T follicular helper cell (primary cell): ENCODE data around the gene HAAO.

Experiments used
- DNase-seq: peaks from one replicate; pipeline ENCODE4 v3.0.0-alpha.2; 2020; ENCODE audit warnings: low read depth

Gene HAAO

DNA sequence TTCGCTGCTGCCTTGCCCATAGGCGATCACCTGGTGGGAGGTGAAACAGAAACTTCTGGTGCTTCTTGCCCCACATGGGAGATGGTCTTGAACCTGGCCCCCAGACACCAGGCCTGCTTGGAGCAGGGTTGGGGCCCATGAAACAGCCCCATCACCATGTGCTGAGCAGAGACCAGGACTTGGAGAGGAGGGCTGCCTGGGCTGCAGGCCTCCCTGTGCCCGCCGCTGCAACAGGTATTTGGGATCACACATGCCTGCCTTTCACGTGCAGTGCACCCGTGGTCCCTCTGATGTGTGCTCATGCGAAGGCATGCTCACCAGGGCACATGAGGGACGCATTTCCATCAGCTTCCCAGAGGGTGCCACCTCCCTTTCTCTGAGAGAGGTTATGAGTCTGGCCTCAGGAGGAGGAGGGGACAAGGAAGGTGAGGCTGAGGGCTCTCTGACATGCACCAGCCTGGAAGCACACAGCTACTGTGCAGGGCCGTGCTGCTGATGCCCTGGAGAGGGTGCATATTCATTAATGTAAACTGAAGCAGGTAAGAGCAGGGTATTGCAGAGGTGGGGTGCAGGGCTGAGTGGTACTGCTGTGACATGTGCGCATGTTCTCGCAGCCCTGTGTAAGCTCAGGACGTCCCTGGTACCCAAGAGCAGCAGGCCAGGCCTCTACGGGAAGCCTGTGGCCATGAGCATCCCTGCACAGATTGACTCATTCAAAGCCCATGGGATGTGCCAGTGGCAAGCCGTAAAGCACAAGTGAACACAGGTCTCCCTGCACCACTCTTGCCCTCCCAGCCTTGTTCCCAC is 24.3 kb downstream of the HAAO start:
- DNase-seq, result no peak

DNA sequence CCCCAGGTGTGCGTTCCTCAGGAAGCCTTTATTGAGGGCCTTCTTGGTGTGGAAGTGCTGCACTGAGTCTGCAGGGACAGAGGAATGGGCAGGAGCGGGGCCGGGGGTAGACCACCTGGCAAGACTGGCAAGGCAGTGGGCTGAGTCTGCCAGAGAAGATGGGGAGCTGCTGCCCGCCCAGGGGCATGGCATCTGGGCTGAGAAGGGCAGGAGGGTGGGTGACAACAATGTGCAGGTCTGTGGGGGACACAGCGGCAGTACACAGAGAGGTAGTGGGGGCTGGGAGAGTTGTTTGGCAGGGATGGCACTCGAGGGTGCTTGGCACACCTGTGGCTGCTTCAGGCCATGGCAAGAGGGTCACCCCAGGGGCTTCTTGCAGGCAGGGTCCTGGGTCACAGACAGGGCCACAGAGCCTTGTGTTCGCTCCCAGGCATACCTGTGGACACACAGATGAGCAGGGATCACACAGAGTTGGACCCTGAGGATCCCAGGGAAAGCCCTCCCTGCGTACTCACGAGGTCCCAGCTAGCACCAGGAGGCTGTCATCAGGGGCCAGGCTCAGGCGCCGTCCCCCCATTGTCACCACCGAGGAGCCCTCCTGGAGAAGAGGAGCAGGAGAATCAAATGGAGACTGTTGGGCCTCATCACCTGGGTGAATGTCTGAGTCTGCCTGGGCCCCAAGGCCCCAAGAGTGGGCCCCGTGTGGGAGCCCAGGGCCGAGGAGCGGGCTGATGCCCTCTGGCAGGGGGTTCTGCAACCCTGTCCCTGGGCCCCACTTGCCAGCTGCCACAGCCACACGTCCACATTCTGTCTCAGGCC is 25.1 kb downstream of the HAAO start:
- no peak for DNase-seq

DNA sequence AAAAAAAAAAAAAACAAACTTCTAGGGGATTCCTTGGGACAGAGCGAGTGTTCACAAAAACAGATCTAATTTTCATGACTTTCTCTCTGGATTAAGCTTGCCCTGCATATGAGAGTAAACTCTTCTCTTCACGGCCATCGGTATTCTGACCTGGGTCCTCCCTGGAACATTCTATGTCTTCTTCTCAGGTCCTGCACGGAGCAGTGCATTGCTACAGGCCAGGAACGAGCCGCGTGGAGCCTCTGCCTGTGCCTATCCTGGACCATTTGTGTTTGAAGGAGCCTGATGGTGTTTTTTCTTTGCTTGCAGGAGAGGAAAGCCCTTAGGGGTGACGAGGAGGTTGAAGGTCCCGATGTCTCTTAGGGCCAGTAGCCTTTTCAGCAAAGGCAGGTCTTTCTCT is 26.7 kb downstream of the HAAO start:
- DNase-seq, result no peak

DNA sequence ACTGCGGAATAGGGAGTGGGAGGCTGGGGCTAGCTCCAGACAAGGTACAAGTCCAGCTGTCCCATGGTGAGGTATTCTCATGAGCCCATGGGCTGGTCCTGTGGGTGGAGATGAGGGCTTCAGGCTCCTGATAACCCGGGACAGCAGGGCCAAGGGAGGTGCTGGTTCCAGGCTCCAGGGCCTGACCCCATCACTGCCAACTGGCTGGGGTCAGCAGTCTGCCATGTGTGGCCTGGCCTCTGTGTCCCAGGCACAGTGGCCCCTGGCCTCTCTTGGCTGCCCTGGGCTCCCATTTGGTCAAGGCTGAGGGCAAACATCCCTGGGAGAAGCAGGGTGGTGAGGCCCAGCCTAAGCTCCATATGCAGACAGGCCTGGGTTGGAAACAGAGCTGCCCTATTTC is 27.5 kb downstream of the HAAO start:
- DNase-seq, result no peak

DNA sequence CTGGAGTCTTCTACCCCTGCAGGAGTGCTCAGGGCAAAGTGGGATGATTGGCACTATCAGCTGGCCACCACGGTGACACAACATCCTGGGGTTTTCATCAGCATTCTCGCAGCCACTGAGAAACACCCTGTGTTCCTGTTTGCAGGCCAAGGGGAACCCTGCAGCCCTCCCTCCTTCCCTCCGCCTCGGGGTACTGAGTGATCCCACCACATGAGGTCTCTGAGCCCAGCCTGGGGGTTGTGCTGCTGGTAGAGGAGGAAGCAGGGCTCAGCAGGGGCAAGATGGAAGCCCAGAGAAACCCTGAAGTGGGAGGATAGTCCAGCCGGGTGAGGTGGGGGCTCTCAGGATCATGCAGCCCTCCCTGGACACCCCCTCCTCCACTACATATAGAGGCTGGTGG is 28.3 kb downstream of the HAAO start, which contains the start of gene OXER1:
Gene OXER1, minus strand, starts transcription at position 40 of the 400 bp plus-strand sequence. CDS start 73 bp downstream, outside the sequence.
- DNase-seq, result no peak

DNA sequence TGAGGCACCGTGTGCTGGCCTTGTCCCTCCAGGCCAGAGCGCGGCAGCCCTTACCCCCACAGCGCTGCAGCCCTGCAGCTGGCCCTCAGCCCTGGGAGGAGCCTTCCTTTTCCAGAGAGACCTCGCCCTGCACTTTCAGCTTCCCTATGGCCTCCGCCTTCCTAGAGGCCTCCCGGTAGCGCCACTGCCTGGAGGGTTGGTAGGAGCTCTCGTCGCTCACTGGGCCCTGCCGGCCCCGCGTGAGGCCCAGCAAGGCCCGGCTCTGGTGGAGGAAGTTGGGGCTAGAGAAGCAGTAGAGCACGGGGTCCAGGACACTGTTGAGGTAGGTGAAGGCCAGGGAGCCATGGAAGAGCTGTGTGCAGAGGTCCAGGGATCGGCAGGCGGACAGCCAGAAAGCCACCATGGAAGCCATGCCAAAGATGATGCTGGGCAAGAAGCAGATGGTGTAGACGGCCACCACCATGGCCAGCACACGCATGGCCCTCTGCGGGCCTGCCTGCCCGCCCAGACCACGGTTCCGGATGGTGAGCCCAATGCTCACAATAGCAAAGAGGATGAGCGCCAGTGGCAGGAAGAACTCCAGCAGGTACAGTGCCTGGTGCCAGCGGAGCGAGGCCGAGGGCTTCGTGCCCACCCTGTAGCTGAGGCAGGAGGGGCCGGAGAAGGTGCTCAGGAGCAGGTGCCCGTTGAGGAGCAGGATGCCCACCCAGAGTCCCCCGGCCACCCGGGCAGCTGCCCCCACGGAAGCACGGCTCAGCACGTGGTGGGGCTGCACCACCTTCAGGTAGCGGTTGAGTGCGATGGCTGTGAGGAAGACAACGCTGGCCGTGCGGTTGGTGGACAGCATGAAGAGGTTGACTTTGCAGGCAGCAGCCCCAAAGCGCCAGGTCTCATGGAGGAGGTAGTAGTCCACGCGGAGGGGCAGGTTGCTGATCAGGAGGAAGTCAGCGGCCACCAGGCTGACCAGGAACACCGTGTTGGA is 29.3 kb downstream of the HAAO start:
- no peak for DNase-seq

DNA sequence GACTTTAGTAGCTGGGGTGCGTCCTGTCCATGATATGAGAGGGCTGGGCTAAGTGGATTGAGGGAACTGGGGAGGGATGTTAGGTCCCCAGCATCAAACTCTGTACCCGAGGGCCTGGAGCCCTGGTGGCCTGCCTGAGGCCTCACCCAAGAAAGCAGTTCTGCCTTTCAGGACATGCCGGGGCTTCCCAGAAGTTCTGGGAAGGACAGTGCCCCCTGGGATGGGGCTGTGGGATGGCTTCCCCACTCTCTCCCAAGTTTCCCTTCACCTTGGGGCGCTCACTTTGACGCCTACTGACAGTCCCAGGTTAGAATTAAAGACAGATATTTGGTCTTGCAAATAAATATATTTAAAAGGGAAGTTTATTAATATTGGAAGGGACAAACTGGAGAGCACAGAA is 30.2 kb downstream of the HAAO start:
- no peak for DNase-seq

DNA sequence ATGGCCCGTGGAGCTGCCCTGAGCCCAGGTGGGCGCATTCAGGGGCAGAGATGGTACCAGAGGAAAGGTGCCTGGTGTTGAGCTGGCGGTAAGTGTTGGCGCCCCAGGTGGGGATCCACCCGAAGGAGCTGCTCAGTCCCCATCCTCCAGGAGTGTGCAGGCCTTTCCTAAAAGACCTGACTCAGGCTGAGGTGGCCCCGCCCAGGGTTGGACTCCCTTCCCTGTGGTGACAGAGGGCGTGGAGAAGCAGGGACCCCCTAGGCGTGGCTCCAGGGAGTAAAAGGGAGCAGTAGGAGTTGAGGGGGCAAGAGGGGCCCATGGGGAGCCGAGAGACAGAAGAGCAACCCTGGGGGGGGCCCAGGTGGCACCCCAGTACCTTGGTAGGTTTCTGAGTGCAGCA is 30.8 kb downstream of the HAAO start:
- no peak for DNase-seq

DNA sequence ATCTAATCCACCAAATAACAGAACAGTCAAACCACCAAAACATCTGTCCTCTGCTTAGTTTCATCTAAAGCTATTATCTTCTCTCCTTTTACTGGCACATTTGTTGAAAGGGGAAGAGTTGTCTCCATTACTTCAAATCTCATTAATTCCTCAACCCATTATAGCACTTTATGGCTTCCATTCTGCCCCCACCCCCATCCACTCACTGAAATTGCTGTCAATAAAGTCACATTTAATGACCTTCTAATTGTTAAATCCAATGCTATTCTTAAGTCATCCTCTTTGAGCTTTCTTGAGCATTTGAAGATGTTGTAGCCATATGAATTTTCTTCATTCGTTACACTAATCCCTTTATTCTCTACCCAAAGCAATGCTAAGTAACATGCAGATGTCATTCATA is 33.6 kb downstream of the HAAO start:
- DNase-seq, result no peak

DNA sequence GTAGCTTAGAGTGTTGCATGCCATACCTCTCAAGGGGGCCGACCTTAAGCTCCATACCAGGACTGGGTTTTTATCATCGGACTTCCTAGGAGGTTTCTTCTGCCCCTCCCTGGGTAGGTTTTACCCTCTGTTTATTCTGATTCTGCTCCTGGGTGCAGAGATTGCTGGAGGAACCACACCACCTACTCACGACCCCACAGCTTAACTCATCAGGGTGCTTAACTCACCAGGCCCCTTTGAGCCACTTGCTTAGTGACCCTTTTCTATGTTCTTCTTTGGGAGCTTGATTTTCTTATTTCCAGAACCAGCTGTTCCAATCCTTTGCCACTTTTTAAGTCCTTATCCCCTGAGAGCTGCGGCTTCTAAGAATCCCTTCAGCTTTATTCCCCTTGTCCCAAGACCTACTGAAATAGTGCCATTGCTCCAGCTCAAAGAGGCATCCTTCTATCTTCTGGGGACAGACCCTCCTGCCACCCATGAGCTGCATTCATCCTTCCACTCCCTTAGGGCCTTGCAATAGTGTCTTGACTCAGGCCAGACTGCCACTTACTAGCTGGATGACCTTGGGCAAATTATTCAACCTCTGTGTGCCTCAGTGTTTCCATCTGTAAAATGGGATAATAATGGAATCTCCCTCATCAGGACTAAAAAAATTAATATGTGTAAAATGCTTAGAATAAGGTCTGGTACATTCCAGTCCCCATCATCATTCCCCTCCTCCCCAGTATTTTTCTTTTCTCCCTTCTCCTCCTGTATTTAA is 34.2 kb downstream of the HAAO start:
- no peak for DNase-seq

DNA sequence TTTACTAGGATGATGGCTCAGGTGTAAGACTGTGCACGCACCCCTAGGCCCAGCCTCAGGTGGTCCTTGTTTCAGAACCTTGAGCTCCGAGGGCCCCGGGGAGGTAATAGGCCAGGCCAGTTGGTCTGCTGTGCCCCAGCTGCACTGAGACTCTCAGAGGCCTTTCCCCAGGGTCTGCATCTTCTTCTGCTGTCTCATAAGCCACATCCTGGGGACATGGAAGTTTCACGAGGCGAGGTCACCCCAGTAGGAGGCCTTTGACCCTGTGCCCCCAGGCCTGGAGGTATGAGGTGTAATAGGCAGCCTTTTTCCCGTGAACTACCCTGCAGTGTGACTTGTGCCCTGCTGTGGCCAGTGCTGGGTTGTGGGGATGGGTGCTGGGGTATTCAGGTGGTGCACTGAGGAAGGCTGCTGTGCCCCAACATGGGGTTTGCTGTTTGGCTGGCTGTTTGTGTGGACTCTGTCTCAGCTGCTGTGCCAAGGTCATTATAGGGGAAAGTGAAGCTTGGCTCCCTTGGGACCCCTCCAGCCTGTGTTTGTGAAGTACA is 35.3 kb downstream of the HAAO start:
- DNase-seq, result no peak

DNA sequence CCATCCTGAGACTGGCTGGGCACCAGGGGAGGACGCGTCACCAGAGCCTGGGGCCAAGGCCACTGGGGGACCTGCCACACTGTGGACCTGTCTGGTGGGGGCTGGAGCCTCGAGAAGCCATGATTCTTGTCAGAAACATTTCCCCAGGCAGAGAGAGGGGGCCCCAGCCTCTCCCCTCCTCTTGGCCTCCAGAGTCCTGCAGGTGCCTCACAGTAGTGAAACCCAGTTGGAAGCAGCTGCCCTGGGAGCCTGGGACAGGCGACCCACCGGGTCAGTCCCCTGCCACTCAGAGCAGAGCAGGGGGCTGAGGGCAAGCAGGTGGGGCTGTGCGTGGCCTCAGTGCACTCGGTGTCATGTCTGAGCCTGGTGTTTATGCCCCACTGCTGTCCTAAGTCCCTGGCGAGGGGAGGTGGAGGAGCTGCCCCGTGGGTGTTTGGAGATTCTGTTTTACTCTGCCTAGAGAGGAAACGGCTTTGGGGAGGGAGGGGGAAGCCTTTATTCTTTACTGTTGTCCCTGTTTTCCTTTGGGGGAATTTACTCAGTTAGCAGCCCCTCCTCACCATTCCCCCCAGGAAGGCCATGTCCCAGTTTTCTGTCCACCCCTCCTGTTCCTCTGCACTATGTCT is 36.1 kb downstream of the HAAO start:
- DNase-seq, result no peak

DNA sequence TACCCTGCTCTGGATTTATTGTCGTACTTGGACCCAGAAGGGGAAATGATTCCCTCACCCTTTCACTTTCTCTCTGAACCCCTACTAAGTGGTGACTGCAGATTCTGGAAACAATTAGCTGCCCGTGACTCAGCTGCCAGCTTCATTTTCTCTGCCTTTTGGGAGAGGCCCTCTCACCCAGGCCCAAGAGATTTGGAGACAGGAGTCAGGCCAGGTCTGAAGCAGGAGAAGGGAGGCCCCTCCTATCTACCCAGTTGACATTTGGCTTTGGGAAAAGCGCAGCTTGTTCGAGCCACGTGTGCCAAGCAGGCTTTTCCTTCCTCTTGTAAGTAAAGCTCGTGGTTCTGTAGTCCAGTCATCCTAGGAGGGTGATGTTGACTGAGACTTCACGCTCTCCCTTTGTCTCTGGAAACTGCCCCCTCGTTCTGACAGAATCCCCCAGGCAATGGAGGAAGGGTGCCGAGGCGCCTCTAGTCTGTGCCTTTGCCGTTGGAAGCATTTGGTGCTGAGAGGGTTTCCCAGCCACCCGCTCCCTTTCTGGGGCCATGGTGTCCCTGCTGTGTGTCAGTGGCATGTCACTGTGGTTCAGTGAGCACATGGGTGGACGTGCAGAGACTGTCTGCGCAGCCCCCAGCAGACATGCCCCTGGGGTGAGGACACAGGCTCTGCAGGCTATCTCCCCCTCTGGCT is 37.0 kb downstream of the HAAO start:
- DNase-seq, result no peak

DNA sequence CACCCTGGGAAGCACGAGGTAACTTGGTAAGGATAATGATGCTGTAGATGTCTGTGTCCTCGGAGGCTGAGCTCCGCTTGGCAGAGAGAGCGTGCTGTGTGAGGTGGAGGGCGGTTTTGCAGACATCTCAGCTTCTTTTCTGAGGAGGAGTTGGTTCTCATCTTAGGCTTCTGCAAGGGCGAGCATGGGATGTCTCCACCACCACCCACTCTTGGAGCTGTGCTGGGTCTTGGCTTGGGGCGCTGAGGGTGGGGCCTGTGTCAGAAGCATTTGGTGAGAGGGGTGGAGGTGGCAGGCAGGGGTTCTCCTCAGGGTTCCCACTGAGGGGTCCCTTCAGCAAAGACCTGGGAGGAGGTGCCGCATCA is 37.6 kb downstream of the HAAO start:
- no peak for DNase-seq

DNA sequence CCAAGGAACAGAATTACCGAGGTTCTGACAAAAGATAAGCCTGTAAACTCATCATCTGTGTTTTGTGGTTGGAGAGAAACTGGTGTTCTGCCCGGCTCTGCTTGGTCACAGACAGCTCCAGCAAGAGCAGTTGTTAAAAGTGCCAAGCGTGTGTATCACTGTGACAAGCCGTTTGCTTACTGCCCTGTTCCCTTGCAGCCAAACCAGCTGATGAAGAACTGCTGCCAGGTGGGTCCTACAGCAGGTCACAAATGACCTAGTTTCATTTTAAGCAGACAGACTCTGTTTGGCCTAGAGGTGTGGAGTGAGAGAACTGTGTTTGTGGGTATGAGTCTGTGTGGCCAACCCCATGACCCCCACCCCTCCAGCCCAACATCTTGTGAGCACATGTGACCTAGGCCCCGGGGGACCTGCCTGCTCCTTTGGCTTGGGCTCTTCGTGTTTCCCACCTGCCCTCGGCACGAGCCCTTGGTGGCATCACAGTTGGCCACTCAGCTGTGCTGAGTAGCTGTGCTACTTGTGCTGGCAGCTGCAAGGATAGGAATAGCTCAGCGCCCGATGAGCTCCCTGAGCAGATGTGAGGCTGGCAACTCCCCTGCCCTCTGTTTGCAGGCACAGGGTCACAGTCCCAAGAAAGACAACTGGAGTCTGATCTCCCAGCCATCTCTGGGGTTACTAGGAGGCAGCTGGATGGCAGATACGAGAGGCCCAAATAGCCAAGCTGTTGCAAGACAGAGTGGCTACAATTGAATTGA is 38.2 kb downstream of the HAAO start:
- no peak for DNase-seq

DNA sequence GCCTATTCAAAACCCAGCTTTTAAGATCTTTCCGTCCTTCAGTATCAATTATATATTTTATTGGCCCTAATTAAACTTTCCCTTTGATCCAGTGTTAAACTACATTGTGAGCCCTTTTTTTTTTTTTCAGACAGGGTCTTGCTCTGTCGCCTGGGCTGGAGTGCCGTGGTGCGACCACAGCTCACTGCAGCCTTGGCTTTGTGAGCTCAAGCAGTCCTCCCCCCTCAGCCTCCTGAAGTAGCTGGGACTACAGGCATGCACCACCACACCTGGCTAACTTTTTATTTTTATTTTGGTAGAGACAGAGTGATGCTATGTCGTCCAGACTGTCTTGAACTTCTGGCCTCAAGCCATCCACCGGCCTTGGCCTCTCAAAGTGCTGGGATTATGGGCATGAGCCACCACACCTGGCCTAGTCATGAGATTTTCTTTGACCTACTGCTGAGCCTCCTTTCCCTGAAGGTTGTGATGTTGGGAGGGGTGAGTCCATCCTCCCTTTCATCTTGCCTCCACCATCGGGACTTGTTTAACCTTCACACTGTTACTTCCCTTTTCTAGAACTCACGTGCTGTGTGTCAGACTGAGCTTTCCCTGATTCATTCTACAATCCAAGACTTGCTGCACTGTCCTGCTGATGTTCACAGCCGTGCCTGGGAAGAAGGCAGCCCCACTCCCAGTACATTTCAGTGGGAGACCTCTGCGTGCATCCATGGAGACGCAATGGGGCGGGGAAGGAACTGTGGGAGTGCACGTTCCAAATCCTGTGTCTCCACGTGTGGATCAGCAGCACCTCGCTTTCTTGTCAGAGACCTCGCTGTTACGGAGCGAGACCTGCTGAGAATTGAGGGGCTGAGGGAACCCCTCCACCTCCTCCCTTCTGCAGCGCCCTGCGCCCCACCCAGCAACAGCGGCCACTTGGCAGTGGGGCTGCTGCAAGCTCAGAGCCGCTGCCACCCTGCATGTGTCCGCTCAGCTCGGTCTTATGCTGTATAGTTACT is 39.3 kb downstream of the HAAO start:
- no peak for DNase-seq

DNA sequence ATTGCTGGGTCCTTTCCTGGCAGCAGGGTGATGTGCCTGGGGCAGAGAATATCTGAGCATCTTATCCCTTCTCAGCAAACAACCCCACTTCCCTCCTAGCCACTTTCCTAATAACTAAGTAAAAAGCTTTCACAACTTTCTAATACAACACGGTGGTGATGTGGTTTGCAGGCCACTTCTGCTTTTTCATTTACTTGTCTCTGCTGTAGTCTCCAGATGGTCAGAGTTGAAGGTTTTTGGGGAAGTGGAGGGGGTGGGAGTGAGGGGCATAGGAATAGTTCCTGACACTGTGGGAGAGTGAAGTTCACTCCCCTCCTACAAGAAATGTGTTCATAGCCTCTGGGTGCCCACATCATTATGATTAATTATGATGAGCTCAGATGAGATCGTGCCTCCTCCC is 40.1 kb downstream of the HAAO start:
- DNase-seq, result no peak

DNA sequence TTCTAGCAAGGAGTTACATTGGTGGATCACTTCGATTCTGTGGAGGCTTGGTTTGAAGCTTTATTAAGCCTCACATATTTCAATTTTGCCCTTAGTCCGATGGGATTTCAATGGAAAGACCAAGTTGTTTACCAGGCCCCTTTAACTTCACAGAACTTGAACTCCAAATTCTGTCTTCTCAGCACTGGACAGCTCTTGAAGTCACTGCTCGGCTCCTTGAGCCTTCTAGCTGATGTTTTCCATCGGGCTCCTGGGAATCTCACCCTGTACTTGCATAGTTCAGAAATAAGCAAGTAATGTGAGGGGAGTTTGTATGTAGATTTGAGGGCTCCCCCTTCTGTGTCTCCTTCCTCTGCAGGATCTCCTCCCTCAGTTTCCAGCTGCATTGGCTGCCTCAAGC is 43.5 kb downstream of the HAAO start:
- DNase-seq, result no peak
